Measurements from ENCODE around the gene TMBIM1.

GRCh38 chr2:218229851-218230250 lies 62.5 kb downstream of the TMBIM1 start:
- no peak for TF ChIP-seq CTCF (IDR thresholded peaks at IDR 0.05)
- no peak for TF ChIP-seq ZFX (IDR thresholded peaks at IDR 0.05; ENCODE audit: borderline replicate concordance)

Data from 22Rv1 (cell line).